NCI-H2107 (cell line): Measurements from ENCODE around the gene NET1.
"Not testable (repeated sequence)": the region's sequence is repeated elsewhere in the genome, so short reads cannot be mapped to it uniquely, and the experiment has no call there.

ENCODE experiments used
- DNase-seq: peaks from one replicate; lab custom pipeline; 2025; lab: John Stamatoyannopoulos, UW

NET1 gene, protein sequence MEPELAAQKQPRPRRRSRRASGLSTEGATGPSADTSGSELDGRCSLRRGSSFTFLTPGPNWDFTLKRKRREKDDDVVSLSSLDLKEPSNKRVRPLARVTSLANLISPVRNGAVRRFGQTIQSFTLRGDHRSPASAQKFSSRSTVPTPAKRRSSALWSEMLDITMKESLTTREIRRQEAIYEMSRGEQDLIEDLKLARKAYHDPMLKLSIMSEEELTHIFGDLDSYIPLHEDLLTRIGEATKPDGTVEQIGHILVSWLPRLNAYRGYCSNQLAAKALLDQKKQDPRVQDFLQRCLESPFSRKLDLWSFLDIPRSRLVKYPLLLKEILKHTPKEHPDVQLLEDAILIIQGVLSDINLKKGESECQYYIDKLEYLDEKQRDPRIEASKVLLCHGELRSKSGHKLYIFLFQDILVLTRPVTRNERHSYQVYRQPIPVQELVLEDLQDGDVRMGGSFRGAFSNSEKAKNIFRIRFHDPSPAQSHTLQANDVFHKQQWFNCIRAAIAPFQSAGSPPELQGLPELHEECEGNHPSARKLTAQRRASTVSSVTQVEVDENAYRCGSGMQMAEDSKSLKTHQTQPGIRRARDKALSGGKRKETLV

DNA sequence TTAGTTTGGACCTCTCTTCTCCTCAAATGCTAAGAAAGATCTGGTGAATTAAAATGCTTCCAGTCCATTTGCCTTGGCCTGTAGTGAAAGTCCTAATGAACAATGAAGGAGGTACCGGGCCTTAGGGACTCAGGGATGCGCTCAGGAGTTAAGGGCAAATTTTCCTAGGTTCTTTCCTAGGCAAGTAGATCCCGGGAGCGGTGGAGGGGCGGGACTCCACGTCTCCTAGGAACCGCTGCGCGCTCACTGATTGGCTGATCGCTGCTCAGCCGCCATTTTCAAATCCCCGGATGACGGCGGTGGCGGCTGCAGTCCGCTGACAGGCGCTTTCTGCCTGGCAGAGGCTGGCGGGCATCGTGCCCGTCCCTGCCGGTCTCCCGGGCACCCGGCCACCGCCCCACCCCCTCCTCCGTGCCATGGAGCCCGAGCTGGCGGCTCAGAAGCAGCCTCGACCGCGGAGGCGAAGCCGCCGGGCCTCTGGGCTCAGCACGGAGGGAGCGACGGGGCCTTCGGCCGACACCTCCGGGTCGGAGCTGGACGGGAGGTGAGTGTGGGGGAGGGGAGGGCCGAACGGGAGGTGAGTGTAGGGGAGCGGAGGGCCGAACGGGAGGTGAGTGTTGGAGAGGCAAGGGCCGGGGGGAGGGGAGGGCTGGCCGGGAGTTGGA, at the start of gene NET1:
TSS of gene NET1 (plus strand) at position 281 of the 665 bp plus-strand sequence. CDS start at position 417, 136 bp downstream.
- peak; percentile 65 for DNase-seq

DNA sequence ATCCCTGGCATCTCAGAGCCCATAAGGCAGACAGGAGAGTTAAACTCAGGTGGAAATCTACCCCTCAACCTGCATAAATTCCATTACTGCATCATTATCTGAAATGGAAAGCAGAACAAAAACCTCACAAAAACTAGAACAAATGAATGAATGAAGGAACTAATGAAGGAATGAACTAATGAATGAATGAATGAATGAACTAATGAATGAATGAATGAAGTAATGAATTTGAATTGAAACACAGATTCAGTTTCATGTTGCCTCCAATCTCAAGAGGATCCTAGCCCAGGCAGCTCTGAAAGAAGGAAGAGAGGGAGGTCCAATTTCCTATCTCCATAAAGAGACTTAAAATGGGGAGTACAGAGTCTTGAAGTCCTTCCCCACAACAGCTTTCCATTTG, 49.5 kb upstream of the NET1 start:
- DNase-seq, result no peak

DNA sequence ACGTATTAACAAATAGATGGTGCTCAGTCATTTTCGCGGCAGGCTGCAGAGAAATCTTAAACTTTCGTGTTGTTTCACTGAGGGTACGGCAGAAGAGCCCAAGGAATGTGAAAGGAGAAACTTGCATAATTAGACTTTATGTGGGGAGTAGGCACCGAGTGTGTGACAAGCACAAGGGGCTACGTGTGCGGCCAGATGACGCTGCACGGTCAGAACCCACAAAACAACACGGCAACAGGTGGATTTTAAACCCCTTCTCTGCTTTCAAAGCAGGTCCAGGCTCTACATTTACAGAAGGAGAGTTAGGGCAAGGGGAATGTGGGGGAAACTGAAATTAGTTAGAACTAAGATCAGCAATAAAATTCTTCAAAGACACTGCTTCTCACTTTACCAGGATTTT, 48.0 kb upstream of the NET1 start:
- no peak for DNase-seq

DNA sequence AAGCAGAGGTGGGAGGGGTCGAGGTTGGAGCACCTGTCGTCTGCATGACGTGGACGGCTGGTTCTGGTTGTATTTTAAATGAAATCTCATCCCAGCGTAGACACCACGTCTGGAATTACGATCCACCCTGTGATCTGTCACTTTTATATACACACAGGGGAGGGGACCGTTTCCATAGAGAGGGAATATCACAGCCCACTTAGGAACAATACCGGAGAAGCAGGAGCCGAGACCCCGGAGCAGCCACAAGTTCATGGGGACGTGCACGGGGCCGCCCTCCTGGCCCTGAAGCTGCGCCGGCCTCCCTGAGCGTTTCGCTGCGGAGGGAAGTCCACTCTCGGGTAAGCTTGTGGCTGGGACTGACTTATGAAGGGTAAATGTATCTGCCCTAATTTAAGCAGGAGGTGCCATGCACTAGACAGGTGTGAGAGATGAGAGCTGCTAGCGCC, 47.4 kb upstream of the NET1 start, which contains the start of gene UCN3:
TSS of gene UCN3 (plus strand) at position 77 of the 449 bp plus-strand sequence. CDS start 8,755 bp downstream, outside the sequence.
- DNase-seq, result no peak

DNA sequence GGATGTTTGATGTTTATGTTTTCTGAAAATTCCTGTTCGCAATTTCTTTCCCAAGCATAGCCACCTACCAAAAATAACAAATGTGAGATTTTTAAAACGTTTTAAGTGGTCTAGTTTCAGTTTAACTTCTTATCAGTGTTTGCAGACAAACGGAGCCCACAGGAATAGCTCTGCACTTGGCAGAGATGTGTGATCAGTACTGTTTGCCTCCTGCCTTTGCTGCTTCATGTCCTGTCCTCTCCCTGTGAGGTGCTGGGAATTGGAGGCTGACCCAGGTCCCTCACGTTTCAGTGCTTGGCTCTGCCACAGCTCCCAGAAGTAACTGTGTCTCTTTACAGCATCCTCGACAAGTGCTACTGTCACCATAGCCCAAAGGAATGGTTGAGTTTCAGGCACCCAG, 46.4 kb upstream of the NET1 start:
- DNase-seq, result no peak

DNA sequence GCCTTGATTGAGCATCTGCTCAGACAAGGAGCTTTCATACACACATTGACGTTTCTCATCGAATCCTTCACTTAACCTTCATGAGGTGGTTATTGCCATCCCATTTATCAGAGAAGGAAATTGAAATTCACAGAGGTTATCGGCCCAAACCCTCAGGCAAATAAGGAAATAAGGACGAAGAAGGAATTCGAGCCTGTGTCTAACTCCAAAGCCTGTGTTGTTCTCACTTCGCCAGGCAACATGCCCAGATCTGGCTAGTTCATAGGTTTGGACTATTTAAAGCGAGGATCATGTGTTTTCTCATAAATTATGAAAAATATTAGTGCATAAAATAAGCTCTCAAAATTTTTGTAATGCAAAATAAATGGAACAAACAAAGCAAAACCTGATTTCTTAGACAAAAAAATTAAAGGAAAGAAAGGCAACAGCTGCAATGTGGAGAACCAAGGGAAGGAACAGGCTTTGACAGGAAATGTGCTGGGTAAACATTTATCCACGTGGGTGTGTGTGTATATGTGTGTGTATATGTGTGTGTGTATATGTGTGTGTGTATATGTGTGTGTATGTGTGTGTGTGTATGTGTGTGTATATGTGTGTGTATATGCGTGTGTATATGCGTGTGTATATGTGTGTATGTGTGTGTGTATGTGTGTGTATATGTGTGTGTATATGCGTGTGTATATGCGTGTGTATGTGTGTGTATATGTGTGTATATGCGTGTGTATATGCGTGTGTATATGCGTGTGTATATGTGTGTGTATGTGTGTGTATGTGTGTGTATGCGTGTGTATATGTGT, 42.8 kb upstream of the NET1 start:
- no peak for DNase-seq

DNA sequence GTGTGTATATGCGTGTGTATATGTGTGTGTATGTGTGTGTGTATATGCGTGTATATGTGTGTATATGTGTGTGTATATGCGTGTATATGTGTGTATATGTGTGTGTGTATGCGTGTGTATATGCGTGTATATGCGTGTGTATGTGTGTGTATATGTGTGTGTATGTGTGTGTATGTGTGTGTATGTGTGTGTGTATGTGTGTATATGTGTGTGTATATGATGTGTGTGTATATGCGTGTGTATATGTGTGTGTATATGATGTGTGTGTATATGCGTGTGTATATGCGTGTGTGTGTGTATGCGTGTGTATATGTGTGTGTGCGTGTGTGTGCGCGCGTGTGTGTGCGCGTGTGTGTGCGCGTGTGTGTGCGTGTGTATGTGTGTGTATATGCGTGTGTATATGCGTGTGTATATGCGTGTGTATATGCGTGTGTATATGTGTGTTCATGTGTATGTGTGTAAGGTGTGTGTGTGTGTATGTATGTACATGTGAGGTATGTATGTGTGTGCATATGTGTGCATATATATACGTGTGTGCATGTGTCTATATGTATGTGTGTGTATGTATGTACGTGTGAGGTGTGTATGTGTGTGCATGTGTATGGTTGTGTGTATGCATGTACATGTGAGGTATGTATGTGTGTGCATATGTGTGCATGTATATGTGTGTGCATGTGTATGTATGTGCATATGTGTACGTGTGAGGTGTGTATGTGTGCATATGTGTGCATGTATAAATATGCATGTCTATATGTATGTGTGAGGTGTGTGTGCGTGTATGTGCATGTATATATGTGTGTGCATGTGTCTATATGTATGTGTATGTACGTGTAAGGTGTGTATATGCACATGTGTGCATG, 41.6 kb upstream of the NET1 start:
- DNase-seq, result no peak

DNA sequence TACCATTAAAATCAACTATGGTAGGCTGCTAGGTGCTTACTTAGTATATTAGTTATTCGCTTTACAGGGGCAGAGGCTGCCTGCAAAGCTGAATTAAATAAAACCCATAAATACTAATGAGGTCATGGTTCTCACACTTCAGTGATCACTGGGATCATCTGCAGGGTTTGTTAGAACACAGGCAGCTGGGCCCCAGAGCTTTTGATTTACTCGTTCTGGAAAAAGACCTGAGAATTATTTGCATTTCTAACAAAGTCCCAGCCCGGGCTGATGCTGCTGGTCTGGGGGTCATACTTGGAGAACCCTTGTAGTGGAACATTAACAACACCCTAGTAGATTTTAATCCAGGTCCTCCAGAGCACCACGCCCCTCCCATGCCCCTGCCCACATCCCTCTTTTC, 39.0 kb upstream of the NET1 start:
- DNase-seq, result no peak

DNA sequence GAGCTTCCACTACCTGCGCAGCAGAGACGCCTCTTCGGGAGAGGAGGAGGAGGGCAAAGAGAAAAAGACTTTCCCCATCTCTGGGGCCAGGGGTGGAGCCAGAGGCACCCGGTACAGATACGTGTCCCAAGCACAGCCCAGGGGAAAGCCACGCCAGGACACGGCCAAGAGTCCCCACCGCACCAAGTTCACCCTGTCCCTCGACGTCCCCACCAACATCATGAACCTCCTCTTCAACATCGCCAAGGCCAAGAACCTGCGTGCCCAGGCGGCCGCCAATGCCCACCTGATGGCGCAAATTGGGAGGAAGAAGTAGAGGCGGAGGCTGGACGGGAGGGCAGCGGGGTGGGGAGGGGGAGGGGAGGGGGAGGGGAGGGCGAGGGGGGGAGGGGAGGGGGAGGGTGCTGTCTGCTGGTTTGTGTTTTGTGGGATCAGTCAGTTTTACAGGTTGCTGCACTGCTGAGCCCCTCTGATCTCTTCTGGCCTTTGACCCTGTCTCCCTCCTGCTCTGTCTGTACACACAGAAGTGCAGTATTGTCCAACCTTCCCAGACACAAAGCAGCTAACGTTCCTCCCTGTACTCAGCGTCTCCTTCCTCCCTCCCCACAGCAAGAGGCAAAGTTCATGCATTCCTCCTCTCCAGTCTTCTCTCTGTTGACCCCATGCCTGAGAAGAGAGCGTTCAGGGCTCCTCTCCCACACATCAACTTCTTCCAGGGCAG, 38.3 kb upstream of the NET1 start:
- no peak for DNase-seq

DNA sequence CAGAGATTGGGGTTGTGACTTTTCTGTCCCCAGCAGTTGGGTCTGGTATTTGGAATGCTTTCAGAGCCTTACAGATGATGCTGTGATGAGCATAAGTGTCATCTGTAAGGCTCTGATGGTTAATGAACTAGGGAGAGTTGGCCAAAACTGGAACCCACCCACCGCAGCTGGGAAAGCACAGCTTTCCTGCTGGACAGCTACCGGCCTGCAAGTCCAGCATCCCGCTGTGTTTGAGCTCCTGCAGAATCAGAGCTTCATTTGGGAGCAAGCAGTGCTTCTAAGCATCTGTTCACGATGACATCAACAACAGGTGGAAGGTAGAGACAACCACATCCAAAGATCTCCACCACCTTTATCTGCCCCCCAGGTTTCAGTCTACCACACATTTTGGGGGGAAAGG, 35.9 kb upstream of the NET1 start:
- DNase-seq, result no peak

DNA sequence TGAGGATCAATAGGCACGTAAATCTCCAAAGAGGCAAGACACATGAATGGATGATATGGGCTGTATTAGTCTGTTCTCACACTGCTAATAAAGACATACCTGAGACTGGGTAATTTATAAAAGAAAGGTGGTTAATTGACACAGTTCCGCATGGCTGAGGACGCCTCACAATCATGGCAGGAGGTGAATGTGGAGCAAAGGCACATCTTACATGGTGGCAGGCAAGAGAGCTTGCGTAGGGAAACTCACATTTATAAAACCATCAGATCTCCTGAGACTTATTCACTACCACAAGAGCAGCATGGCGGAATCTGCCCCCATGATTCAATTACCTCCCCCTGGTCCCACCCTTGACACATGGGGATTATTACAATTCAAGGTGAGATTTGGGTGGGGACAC, 33.2 kb upstream of the NET1 start:
- DNase-seq, result not testable (repeated sequence)

DNA sequence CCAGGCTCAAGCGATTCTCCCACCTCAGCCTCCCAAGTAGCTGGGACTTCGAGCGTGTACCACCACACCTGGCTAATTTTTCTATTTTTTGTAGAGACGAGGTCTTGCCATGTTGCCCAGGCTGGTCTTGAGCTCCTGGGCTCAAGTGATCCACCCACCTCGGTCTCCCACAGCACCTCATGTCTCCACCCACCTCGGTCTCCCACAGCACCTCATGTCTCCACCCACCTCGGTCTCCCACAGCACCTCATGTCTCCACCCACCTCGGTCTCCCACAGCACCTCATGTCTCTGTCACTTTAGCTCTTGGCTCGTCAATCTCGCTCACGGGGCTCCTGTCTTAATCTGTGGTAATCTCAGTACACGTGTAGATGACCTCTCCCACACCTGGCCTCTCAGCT, 32.0 kb upstream of the NET1 start:
- not testable (repeated sequence) for DNase-seq

DNA sequence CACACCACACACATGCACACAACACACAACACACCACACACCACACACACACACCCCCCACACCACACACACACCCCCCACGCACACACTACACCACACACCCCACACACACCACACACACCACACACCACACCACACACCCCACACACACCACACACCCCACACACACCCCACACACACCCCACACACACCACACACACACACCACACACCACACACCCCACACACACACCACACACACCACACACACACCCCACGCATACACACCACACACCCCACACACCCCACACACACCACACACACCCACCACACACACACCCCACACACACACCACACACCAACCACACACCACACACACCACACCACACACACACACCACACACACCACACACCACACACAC, 31.2 kb upstream of the NET1 start:
- DNase-seq, result no peak

DNA sequence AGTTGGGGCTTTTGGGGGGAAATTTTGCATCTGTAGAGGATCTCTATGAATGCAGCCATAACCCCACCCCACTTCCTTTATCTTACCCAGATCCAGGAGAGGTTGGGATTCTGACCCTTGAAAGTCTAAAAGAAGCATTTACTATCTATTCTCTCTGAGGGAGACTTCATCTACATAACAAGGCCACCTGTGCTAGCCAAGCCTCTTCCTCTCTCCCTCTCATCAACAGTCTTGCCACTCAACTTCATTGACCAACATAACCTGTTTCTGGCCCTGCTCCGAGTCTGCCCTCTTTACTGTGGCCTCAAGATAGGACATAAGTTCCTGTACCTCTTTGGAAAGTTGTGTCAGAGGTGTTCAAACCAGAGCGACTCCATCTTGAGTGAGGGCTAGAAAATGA, 27.1 kb upstream of the NET1 start:
- no peak for DNase-seq

DNA sequence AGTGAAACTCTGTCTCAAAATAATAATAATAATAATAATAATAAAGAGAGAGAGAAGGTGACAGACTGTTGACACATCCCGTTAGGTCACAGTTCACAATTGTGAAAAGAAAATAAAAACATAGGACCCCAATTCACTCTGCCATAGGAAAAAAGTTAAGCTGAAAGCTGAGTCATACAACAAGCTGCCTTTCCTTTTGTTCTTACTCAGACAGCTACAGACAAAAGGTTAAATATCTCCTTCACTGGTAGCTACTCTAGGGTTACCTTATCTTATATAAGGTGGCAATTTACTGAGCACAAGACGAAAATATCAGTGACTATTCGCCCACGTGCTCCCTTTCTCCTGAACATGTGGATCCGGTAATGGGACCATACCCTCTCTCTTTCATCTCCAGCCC, 25.2 kb upstream of the NET1 start:
- DNase-seq, result no peak

DNA sequence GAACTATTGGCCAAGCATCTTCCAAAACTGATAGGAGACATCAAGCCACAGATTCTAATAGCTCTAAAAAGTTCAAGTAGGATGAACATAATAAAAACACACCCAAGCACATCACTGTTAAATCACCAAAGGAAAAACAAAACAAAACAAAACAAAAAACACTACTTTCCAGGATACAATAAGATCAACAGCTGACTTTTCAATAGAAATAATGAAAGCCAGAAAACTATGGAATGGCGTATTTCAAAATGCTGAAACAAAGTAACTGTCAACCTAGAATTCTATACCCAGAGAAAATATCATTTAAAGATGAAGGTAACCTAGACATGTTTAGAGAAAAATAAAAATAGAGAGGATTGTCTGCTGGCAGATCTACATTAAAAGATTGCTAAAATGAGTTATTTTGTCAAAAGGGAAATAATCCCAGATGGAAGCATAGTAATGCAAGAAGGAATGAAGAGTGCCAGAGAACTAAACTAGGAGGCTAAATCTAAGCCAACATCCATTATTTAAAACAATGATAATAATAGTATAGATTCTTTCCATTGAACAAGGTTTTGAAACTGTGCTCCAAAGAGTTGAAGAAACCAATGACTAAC, 21.7 kb upstream of the NET1 start:
- DNase-seq, result no peak

DNA sequence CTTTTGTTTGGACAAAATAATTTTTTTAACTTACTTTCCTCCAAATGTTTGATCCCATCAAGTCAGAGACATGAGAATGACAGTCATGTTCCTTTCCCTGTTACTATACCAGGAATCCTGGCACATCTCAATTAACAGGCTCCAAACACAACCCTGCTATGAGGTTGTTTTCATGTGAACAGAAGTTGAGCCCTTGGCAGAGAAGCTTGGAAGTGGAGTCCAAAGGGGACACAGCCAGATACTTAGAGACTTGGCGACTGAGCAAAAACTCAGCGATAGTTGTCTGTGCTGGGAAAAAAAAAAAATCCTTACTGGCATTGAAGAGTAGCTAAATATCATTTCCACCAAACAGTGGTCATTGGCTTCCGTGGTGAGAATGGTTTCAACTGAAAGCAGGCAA, 20.6 kb upstream of the NET1 start:
- no peak for DNase-seq

DNA sequence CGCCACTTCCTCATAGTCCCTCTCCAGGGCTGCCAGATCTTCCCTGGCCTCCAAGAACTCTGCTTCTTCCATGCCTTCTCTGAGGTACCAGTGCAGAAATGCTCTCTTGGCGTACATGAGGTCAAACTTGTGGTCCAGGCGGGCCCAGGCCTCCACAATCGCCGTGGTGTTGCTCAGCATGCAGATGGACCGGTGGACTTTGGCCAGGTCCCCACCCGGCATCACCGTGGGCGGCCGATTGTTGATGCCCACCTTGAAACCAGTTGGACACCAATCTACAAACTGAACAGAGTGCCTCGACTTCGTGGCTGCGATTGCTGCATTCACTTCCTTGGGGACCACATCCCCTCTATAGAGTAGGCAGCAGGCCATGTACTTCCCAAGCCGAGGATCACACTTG, 18.8 kb upstream of the NET1 start:
- DNase-seq, result no peak

DNA sequence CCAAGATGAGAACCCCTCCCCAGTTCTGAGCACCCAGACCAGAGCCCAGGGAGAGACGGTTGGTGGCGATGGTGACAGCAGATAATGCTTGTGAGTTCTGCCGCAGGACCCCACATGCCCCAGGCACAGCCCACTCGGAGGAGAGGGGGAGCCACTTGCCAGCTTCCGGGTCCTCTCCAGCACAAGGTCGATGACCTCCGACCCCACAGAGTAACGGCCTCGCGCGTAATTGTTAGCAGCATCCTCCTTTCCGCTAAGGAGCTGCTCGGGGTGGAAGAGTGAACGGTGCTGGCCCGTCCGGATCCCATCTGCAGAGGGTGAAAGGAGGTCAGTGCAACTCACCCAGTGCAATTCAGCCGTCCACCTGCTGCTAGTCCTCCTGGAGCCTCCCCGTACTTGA, 17.2 kb upstream of the NET1 start:
- DNase-seq, result no peak
